ENCODE data around the gene GLCE.

- TF ChIP-seq CTCF (conservative IDR thresholded peaks at IDR 0.05; ENCODE audit: low read length), result no peak
- TF ChIP-seq EZH2phosphoT487 (IDR thresholded peaks at IDR 0.05; ENCODE audit: borderline replicate concordance), result no peak
Measured at GRCh38 chr15:69135499-69135898, 24.9 kb upstream of the GLCE start.
